ENCODE results near the gene DTX3L. TPM values are rescaled to one million over a fixed set of nuclear protein-coding genes. Genes with fewer than 3 reads are reported as not detected.

The DTX3L gene
- total and polyA plus RNA-seq, 2 of the 8 experiments (the other 6 are each of a cell fraction or from before 2014, with no cell fraction given) = 1.7 to 11.3 TPM

DNA sequence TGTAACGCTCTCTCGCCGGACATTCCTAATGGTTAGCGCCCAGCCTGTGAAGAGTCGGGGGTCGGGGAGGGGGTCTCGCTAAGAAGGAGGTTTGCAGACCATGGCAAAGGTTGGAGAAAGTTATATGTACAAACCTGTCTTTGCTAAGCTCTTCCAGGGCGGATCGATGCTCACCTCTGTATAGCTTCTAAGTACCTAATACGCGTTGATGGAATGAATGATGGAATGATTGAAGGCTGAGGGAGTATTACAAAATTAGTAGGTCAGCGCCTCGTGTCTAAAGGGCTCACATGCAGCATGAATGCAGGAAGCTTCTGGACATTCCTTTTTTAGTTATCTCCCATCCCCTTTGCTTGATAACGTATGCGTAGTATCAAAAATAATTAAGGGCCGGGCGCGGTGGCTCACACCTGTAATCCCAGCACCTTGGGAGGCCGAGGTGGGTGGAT is 49.1 kb upstream of the DTX3L start:
- DNase-seq (ENCODE audit: low read depth in 1 of 2, low spot score in 2 of 2) = no peak
- Histone ChIP-seq H3K27ac (ENCODE audit: low read depth, low read length) (no peak overlapping the region), H2BK5ac (ENCODE audit: low read depth, low read length) (no peak overlapping the region), H4K5ac (ENCODE audit: insufficient read length, low read depth, low read length) (peak overlapping the region; percentile 4), H3K4me2 (ENCODE audit: insufficient read depth in 1 of 2, low read depth in 2 of 2, low read length in 2 of 2) (peak overlapping the region; percentile 64 to 83), H3K36me3 (ENCODE audit: control insufficient read depth in 2 of 4, insufficient read depth in 4 of 4, low read length in 3 of 4) (no peaks in the 10 kb centered on the region), H2AK5ac (ENCODE audit: low read depth, low read length) (no peak overlapping the region), H3K56ac (replicated peaks; ENCODE audit: insufficient read length, low read depth, low read length) (no peak overlapping the region), H4K20me1 (replicated peaks in 1 of 2; ENCODE audit: control insufficient read depth in 1 of 2, insufficient read depth in 2 of 2, low read length in 2 of 2) (peaks cover 5 to 13% of the 10 kb centered on the region in 2 experiments), H3K23me2 (ENCODE audit: low read depth, low read length) (peaks cover 7% of the 10 kb centered on the region), H3K18ac (ENCODE audit: extremely low read depth, low read length) (no peak overlapping the region; the same call in 1 of the 2 replicates), H2BK15ac (ENCODE audit: low read length) (0 out of 2 replicates have a peak overlapping the region, but pooled peaks have one; percentile 26), H4K8ac (ENCODE audit: extremely low read depth, insufficient read depth, low read length) (no peak overlapping the region), H3K23ac (ENCODE audit: insufficient read length) (no peak overlapping the region), H2BK20ac (ENCODE audit: low read length) (0 out of 2 replicates have a peak overlapping the region, but pooled peaks have one; percentile 76), H3K14ac (ENCODE audit: insufficient read length) (no peak overlapping the region), H3K79me1 (ENCODE audit: low read depth, low read length) (peaks cover 2% of the 10 kb centered on the region; the same call in 1 of the 2 replicates), H3K4me3 (ENCODE audit: extremely low read depth in 1 of 4, insufficient read depth in 2 of 4, low read depth in 3 of 4, low read length in 4 of 4) (peak overlapping the region; percentile 85 to 93 (median 90)), H3K4ac (replicated peaks; ENCODE audit: insufficient read length, low read depth, low read length) (no peak overlapping the region), H3K79me2 (ENCODE audit: control insufficient read depth in 1 of 2, insufficient read depth in 2 of 2, low read length in 2 of 2) (peaks cover 9 to 41% of the 10 kb centered on the region in 2 experiments; a peak in 3 of 4 replicates), H3K9ac (replicated peaks in 1 of 4; ENCODE audit: extremely low read depth in 1 of 4, low read depth in 3 of 4, low read length in 3 of 4) (no peak overlapping the region), H3K9me3 (ENCODE audit: insufficient read depth in 2 of 2, low read depth in 1 of 2, low read length in 1 of 2) (no peaks in the 10 kb centered on the region), H3K4me1 (replicated peaks in 1 of 4; ENCODE audit: control insufficient read depth in 3 of 4, insufficient read depth in 4 of 4, low read length in 3 of 4) (peaks cover 0 to 10% (median 2%) of the 10 kb centered on the region in 4 experiments; a peak in 5 of 7 replicates), H2BK120ac (replicated peaks; ENCODE audit: low read depth, low read length) (no peak overlapping the region), H3K27me3 (replicated peaks in 1 of 4; ENCODE audit: control insufficient read depth in 3 of 4, extremely low read depth in 1 of 4, insufficient read depth in 3 of 4, low read length in 3 of 4) (no peaks in the 10 kb centered on the region), H2AFZ (ENCODE audit: low read length) (peak overlapping the region; percentile 99), H4K91ac (replicated peaks; ENCODE audit: insufficient read length, low read length) (no peak overlapping the region), H2BK12ac (ENCODE audit: low read depth, low read length) (no peak overlapping the region)
- no peak for TF ChIP-seq JUN (IDR thresholded peaks at IDR 0.05; ENCODE audit: low read depth, low read length)
- no peak for FAIRE-seq
- WGBS, 2 experiments (ENCODE audit: extremely low coverage in 1 of 2, insufficient coverage in 1 of 2, insufficient read length in 1 of 2, insufficient replicate concordance in 2 of 2, low coverage in 1 of 2, low lambda C conversion rate in 2 of 2, missing lambda C conversion rate in 1 of 2) = 50% methylated on average over 19 of the region's 19 CpGs; no CpG with 5 or more reads in 1 of the 2 experiments
- CTCF ChIA-PET (ENCODE audit: partially characterized antibody) = interaction anchor here (0.6 to 1.1 kb wide), 4 partner anchors 11 to 147 kb away, joined by 3 to 4 read pairs (median 3); no protein-coding TSS in a partner anchor
- POLR2A ChIA-PET (ENCODE audit: partially characterized antibody) = interaction anchor here (0.7 to 2.5 kb wide), 8 partner anchors 9 to 131 kb away, joined by 3 to 10 read pairs (median 4); partner anchors contain the start of genes FAM162A and WDR5B
